GM12872 (cell line): ENCODE data around the gene ATP6V0B.

Source experiments
- CTCF ChIP-seq: IDR thresholded peaks from 3 replicates; pipeline ENCODE4 v1.5.1; 2011; ENCODE audit warnings: low read depth, mild to moderate bottlenecking, low read length, moderate library complexity; ENCODE audit not compliant: insufficient read depth

Gene ATP6V0B

GRCh38 chr1:43978264-43978550, 3.4 kb downstream of the ATP6V0B start:
- TF ChIP-seq CTCF = no peak

GRCh38 chr1:43978551-43979260, 3.9 kb downstream of the ATP6V0B start, which contains the start of gene B4GALT2:
B4GALT2 (plus strand) TSS chr1:43979210; CDS start chr1:43981161, 1,951 bp downstream.
- TF ChIP-seq CTCF = no peak

GRCh38 chr1:43979261-43979527, 4.4 kb downstream of the ATP6V0B start:
- TF ChIP-seq CTCF = no peak

- TF ChIP-seq CTCF = no peak
Measured at GRCh38 chr1:43979528-43980254, 4.9 kb downstream of the ATP6V0B start.

GRCh38 chr1:43980255-43981134, 5.7 kb downstream of the ATP6V0B start:
- TF ChIP-seq CTCF = no peak

GRCh38 chr1:43981135-43981491, 6.4 kb downstream of the ATP6V0B start:
- TF ChIP-seq CTCF = no peak

- no peak for TF ChIP-seq CTCF
Measured at GRCh38 chr1:43981636-43982035, 6.9 kb downstream of the ATP6V0B start.
